Activated naive CD4-positive, alpha-beta T cell (primary cell): ENCODE results near the gene PLD5.

Experiments
- DNase-seq, 4 experiments: peaks; one replicate each; lab custom pipeline; 2025; lab: John Stamatoyannopoulos, UW

PLD5 gene

DNA sequence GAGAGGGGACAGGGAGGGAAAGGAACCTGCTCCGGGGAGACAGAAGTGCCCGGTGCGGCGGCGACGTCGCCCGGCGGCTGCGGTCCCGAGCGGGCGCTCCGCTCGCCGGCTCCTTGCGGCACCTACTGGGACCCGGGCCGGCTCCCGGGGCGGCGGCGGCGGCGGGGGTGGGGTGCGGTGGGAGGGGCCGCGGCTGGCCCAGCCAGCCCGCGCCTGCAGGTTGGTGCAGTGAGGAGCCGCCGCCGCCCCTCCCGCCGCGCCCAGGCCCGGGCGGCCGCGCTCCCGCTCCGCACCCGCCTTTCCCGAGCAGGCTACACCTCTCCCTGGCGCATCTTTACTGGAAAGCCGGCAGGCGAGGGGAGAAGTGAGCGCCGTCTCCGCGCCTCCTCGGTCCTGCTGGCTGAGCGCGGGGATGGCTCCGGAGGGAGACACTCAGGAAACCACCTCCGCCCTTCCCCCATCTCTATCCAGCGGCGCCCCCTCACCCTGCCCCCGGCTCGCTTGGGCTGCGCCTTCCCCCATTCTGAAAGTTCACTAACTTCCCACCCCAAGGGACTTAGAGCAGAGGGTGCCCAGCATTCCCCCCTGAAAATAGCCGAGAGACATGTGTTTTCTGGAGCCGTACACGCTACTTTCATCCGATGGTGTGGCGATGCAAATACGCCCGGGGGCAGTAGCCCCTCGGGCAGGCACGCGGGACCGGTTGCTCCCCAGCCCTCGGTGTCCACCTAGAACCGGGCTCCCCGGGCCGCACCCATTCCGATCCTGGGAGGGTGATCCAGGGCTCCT is at the start of gene PLD5:
TSS of gene PLD5 (minus strand) at position 127 of the 789 bp plus-strand sequence.
- no peak for DNase-seq

DNA sequence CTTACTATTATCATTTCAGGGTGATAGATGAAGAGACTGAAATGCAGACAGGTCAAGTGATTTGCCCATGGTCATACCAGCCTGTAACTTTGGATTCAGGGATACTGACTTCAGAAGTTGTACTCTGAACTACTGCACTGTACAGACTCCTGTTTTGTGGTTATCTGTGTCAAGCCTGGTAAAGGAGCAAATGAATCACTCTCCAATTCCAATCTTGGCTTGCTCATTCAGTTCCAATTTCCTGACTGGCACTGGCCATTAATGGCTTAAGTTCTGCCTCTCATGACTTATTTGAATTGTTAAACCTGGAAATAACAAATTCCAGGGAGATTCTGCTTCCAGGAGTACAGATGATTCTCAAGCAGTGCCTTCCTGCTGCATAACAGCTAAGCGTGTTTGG is 45.4 kb upstream of the PLD5 start:
- no peak for DNase-seq

DNA sequence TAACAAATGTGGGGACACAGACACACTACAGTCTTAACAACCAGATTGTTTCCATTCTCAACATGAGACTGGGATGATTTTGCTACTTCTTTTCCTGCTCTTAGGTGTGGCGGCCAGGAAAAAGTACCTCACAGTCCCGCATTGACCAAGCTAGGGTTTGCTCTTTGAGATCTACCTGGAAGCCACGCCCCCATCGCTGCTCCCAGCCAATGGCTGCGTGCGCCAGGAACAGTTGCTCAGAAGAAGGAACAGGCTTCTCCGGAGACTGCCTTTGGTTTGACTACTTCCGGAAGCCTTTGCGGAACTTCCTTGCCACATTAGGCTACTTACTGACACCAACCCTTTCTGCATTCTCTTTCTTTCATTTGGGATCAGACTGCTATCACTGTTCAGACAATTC is 44.2 kb upstream of the PLD5 start:
- no peak for DNase-seq

DNA sequence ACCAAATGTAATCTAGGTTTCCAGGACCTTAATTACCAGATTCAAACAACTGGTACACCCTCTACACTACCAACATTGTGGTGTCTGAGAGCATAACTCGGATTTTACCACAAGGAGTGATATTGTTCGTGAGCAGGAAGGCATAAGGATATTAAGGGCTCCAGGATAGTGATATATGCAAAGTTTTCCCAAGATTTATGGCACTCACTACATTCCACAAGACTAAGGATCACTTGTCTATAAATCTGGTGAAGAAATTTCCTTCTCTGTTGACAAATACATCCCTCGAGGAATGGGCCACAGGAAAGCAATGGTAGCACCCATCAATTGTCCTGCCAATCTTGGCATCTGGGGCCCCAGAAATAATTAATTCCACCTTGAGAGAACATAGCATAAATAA is 43.1 kb upstream of the PLD5 start:
- DNase-seq, result no peak

DNA sequence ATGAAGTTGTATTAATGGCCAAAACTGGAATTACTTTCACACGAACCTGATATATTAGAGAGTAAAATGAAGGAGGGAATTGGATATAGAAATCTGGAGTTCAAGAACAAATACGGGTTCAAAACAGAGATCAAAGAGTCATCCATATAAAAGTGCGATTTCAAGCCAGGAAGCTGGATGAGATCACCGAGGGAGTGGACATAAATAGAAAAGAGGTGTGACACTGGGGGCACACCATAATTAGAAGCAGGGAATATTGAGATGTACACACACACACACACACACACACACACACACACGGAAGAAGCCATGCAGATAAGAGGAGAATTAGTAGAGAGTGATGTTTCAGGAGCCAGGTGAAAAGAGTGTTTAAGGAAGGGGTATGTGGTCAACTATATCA is 32.3 kb upstream of the PLD5 start:
- DNase-seq, result no peak

DNA sequence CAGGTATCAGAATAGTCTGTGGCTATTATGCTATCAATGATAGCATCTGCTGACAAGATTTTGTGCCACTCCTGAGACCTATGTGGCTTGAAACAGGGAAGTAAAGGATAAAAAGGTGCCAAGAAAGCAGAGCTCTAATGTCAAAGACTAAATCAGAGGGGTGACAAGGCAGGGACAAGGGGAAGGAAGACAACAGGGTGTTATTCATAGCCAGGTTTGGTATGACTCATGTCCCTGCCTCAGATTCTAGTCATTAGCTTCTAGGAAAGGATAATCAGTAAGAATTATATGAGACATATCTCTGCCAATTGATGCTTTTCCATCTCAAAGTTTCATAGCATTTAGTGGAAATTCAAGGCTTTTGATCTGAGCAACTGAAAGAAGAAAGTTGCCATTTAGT is 31.8 kb upstream of the PLD5 start:
- DNase-seq, result no peak

DNA sequence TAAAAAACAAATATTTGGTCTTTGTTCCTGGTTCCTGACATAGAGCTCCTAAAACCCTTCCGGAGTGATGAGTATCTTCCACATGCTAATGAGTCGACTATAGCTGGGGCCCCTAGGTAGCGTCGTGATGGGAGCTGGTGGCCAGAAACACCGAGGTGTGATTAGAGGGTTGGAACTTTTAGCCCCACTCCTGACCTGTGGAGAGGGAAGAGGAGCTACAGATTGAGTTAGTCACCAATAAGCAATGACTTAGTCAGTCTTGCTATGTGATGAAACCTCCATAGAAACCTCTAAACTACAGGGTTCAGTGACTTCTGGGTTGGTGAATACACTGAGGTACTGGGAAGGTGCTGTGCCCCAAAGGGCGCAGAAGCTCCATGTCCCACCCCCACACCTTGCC is 30.1 kb upstream of the PLD5 start:
- no peak for DNase-seq

DNA sequence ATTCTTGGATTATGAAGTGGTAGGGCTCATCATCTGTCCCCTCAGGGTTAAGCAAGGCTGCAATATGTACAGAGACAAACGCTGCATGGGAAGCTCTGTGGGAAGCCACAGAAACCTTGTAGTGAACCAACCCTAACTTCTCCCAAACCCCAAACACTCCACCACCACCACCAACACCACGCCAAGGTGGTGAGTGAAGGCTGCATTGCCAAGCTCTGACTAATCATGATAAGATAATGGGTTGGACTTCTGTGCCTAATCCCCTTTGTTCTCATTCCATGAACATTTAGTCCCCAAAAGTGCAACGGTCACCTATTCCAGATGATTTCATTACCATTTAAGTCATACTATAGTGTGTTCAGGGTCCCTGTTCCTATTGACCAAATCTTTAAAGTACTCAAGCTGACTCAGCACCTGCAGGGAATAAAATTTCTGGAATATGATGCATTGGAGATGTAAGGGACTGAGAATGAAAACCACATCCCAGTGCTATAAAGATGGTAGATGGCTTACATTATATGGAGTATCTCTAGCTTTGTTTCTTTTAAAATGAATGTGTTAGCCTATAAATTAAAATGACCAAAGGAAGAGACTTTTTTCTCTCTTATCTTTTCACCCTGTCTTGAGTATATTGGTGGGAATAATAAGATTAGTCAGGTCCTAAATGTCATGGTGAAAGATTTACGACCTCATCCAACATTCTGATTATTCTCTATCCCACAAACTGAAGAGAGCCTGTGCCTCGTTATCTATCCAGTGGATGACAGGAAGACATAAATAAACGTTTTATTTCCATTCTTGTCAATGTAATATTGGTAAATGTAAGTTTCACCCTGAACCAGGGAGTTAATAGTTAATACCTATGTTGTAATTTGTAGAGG is 22.6 kb upstream of the PLD5 start:
- no peak for DNase-seq

DNA sequence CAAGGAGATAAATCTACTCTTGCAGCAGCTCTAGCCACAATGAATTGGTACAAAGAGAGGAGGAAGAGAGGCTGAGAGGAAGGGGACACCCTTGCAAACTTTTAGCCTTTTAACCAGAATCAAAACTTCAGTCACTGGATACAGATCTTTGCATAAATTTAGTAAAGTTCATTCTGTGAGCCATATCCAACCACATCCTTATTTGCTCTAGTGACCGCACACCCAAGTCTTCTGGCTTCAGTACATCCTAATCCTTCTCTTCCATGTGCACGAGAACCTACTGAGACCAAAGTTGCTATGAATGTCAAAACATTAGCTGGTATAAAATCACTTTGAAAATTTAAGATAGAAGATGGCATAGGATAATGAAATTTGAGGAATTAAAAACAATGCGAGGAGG is 21.9 kb upstream of the PLD5 start:
- DNase-seq, result no peak

DNA sequence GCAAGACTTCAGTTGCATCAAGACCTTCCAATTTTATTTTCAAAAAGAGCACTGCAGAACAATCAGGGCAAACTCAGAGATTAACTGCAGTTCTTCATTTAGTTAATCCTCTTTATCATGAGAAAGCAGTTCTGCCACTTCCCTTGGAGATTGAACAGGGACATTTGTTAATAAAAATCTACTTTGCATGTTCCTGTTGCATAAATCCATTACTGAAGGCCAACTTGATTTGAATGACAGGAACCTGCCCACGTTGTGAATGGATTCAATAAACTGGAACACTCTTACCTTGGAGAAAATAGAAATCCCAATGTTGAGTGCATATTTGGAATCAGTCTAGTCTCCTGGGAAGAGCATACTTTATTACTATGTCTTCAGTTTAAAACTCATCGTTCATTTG is 19.6 kb upstream of the PLD5 start:
- DNase-seq, result no peak

DNA sequence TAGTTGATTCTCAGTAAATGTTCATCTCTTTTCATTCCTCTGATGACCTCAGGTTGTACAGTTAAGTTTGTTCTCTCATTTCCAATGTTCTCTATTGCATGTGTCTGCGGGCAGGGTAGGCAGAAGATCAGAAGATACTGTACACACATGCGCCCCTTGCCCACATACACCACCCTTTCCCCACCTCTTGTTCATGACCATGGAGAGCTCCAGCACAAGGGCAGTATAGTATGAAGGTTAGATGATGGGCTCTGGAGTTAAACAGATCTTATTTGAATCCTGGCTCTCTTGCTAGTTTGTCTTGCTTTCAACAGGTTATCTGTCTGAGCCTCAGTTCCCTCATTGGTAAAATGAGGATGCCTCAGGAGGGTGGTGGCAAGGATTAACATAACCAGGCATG is 17.8 kb upstream of the PLD5 start:
- DNase-seq, result no peak

DNA sequence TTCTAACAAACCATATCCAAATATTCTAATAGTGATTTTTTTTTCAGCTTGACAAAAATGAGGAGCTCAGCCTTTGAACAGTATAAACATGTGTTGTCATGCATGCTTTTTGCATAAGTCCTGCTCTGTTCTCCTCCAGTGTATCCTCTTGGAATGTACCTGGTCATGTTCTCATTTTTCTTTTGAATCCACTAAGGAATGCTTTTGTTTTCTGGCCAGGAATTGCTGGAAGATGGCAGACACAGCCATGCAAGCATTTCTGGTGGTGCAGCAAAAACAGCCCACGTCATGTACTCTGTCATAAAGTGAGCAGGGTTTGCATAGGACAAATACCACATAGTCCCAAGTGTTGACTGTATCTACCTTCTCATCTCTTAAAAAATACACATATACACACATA is 11.5 kb upstream of the PLD5 start:
- no peak for DNase-seq

DNA sequence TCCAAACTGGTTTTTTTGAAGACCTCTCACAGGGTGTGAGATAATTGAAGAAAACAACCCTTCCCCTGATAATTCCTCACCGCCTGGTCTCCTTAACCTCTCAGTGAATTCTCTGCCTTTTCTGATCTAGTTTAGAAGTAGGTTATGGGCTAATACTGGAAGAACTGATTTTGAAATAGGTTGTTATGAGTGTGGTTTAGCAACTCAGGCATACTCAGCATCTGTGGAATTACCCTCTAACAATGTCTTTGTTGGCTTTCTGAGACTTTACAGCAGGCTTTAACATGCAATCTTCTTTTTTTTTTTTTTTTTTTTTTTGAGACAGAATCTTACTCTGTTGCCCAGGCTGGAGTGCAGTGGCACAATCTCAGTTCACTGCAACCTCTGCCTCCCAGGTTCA is 10.3 kb upstream of the PLD5 start:
- DNase-seq, result no peak

DNA sequence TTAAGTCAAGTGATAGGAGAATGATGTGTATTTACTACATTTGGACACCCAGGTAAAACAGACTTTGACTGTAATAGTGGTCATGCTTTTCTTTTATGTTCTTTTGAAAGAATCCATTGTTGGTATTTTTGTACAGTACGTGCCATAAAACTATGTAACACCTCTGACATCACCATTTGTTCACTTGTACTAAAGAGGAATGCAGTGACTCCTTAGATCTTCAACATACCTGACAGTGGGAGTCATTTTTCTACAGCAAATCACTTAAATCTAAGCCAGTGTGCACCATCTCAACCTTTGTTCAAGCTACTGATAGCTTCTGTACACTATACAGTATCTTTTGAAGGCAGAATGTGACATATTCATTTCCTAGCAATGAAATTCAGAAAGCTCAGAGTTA is 6.3 kb upstream of the PLD5 start:
- DNase-seq, result no peak

DNA sequence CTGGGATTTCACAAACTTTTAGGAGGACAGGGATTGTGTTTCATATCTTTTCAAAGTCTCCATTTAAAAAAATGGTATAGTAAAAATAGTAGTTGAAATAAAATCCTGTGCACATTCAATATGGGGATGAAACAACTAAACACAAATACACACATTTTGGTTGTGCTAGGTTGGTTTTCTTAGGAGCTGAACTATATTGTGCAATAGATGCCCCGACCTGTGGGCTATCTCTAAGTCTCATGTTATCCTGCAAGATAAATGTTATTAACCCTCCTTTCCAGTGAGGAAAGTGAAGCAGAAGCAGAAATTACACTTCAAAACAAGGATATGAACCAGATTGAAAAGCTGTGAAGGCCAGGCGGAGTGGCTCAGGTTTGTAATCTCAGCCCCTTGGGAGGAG is 1.3 kb upstream of the PLD5 start:
- DNase-seq, result no peak

DNA sequence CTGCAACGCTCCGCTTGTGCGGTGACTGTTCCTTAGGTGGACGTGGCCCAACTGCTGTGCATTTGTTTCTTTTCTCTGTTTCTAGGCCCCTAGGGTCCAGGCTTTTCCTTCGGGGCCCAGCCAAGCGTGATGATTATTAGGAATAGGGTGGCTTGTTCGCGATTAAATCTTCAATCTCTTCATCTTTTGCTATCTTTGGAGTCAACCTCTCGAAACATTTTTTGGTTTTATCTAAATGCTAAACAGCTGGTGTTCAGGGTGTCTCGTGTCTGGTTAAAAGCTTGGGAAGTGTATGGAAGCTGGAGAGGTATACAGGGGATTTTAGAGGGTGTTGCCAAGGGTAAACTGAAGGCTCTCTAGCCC is 844 bp upstream of the PLD5 start:
- DNase-seq, result no peak

DNA sequence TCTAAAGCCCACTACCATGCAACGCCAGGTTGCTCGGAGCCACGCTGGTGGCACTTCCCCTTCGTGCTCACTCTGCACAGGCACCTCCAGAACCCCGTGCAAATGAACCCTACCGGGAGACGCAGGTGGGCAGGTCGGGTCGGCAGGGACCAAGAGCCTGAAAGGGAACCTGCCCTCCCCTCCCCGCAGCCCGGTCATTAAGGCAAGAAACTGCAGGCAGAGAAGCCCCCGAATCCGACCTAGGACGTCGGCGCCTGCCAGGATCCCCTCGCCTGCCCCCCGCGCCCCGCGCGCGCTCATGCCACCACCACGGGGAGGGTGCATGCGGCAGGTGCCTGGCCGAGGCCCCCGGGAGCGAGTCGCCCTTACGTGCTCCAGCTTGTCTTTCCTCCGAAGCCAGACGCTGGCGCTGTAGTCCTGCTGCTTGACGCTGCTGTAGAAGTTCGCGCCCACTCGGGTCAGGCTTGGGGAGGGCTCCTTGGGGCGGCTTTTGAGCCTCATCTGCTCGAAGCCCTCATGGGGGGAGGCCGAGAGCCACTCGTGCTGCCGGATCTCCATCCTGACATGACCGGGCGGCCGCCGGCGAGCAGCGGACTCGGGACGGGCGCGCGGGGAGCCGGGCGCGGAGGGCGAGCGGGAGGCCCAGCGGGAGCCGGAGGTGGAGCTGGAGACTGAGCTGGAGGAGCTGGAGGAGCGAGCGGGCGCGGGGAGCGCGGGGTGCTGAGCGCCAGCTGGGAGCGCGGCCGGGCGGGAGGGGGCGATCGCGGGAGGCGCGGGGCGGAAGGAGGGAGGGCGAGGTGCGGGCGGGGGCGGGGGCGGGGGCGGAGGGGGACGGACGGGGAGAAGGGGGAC is 552 bp downstream of the PLD5 start:
- DNase-seq, result no peak

DNA sequence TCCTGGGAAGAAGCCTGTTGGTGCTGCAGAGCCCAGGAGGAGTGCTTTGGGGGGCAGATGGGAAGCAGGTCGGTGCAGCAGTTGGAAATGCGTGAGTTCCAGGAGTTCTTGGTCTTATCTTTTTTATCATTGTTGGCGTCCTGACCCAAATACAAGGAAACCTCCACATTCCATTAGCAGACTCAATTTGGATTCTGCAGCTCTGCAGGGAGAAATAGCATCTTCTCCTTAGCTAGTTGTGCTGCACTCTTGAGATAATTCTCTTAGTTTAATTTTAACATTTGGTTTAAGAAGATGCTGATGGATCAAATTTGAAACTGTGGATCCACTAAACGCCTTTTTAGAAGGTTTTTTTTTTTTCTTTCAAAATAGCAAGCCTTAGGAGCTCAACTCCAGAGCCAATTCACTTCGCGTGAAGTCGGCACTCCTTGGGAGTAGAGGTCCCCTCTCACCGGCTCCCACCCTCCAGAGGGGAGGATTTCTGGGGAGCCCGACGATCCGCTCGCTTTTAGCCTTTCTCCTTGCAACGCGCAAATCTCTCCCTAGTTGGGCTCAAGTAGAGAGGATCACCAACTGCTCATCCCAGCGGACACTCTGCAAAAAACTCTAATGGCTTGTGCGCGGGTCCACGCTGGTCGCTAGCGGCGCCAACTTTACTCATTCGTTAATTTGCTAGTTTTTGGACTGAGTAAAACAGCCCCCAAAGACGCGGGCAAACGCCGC is 1.3 kb downstream of the PLD5 start:
- no peak for DNase-seq

DNA sequence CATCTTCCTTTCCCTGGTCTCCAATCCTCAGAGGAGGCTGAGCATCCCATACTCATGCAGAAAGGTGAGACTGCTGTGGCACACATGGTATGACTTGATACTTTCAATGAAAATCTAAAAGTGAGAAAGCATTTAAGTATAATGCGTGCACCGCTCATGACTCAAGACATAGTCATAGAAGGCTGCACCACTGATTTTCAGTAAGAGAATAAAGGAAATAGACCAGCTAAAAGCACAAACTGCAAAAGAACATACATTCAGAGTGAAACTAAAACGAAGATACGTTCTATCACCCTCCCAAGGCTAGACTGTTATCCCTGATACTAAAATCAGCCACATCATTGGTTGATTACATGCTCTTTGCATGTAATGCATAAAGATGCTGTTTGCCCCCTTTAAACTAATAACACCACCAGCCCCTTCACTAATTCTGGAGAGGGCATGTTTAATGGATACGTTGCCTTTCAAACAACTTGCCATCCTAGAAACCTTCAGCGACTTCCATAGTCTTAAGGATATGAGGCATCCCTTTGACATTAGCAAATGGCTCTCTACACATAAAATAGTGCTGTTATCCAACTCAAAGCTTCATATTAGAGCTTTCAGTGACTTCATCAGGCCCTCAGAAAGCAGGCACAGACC is 2.1 kb downstream of the PLD5 start:
- no peak for DNase-seq

DNA sequence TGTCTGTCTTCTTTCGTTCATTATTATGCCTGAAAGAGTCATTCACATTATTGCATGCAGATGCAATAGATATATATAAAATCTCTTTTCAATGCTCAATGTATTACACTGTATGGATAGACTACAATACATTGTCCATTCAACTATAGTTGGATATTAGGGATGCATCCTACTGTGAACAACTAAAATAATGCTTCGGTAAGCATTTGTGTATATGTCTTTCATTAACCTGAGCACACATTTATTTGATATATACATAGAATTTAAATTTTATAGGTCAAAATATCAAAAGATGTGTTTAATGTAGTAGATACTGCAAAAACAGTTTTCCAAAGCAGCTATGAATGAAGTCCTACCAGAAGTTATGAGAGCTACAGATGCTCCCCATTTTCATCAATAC is 8.9 kb downstream of the PLD5 start:
- DNase-seq, result no peak

DNA sequence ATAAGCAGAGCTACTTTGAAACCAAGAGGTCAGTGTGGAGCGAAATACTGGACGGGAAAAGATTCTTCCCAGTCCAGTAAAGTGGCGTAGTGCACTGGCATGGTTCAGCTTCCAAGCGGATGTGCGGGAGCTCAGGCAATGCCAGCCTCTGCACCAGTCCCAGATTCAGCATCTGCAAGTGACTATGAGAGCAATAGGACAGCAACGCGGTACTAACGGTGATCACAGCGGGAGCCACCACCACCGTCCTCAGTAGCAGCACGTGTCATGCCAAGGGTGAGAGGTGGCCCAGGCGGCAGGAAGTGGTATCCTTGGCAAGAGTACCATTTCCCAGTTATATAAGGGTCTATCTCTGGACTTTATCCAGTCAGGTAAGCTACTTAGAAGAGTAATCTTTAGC is 17.8 kb downstream of the PLD5 start:
- DNase-seq, result no peak
